ENCODE results near the gene LIN54. TPM values are rescaled to one million over a fixed set of nuclear protein-coding genes. Genes with fewer than 3 reads are reported as not detected.

The LIN54 gene
- total and polyA plus RNA-seq, 2 of the 4 experiments (the other 2 are of a cell fraction) = 5.3 to 26.9 TPM

GRCh38 chr4:83013420-83013867, 2.8 kb upstream of the LIN54 start:
- Histone ChIP-seq H3K9ac (ENCODE audit: low read depth, low read length) (peak overlapping the region; percentile 86), H3K56ac (ENCODE audit: extremely low read depth, insufficient read depth, low read length) (peak overlapping the region; percentile 41), H2AK9ac (replicated peaks; ENCODE audit: low read depth, low read length, poor library complexity) (no peak overlapping the region), H3K14ac (replicated peaks; ENCODE audit: low read depth, low read length) (peak overlapping the region; percentile 74), H3K23ac (ENCODE audit: low read depth, low read length) (peak overlapping the region; percentile 78; the same call in 1 of the 2 replicates), H3K27me3 (ENCODE audit: control insufficient read depth, insufficient read depth, low read length) (no peaks in the 10 kb centered on the region), H3K9me1 (ENCODE audit: insufficient read depth, low read length) (no peaks in the 10 kb centered on the region), H3K4me3 (ENCODE audit: insufficient read depth, low read depth, low read length) (peak overlapping the region; percentile 70), H2BK5ac (ENCODE audit: low read depth, low read length, poor library complexity, severe bottlenecking) (peak overlapping the region; percentile 66), H4K20me1 (ENCODE audit: insufficient read depth, low read length) (no peaks in the 10 kb centered on the region), H3K4me1 (ENCODE audit: control insufficient read depth, insufficient read depth, low read length) (no peaks in the 10 kb centered on the region; the same call in 1 of the 2 replicates), H2BK15ac (ENCODE audit: low read depth, low read length) (peak overlapping the region; percentile 90), H3K9me3 (ENCODE audit: control insufficient read depth, insufficient read depth, low read length) (no peaks in the 10 kb centered on the region), H4K8ac (ENCODE audit: low read depth in 2 of 2, low read length in 2 of 2) (peak overlapping the region; percentile 65 to 92), H3K18ac (ENCODE audit: low read depth, low read length) (peak overlapping the region; percentile 73), H3K36me3 (ENCODE audit: control insufficient read depth, insufficient read depth, low read length) (no peaks in the 10 kb centered on the region), H4K5ac (ENCODE audit: low read depth, low read length) (peak overlapping the region; percentile 87), H3K4ac (ENCODE audit: low read depth, low read length) (peak overlapping the region; percentile 67), H2BK120ac (ENCODE audit: low read depth, low read length) (peak overlapping the region; percentile 29), H2AK5ac (ENCODE audit: low read depth, low read length) (no peak overlapping the region), H4K91ac (ENCODE audit: insufficient read depth, low read depth, low read length) (no peak overlapping the region; the same call in 1 of the 2 replicates), H2AFZ (replicated peaks; ENCODE audit: low read length, poor library complexity) (peak overlapping the region; percentile 86), H2BK20ac (ENCODE audit: low read depth, low read length) (0 out of 2 replicates have a peak overlapping the region, but pooled peaks have one; percentile 30), H3K79me1 (ENCODE audit: low read depth in 1 of 2, low read length in 2 of 2) (peaks cover 0 to 15% of the 10 kb centered on the region in 2 experiments; a peak in 2 of 4 replicates), H3K4me2 (ENCODE audit: low read depth, low read length) (peak overlapping the region; percentile 83), H3K27ac (ENCODE audit: insufficient read depth, low read length) (peak overlapping the region; percentile 39)
- WGBS, 2 experiments (ENCODE audit: extremely low coverage in 2 of 2, insufficient read length in 1 of 2) = no CpG with 5 or more reads among the region's 13 CpGs
- TF ChIP-seq POLR2A (IDR thresholded peaks at IDR 0.05; ENCODE audit: low read depth, low read length) (no peak), SMC3 (IDR thresholded peaks at IDR 0.05; ENCODE audit: low read depth, low read length) (no peak), BHLHE40 (IDR thresholded peaks at IDR 0.05; ENCODE audit: low read depth, low read length) (no peak), CEBPB (IDR thresholded peaks at IDR 0.05; ENCODE audit: low read depth, low read length) (no peak), MAZ (IDR thresholded peaks at IDR 0.05; ENCODE audit: borderline replicate concordance, low read depth, low read length) (no peak), MXI1 (IDR thresholded peaks at IDR 0.05; ENCODE audit: borderline replicate concordance, low read depth, low read length) (no peak), RCOR1 (IDR thresholded peaks at IDR 0.05; ENCODE audit: insufficient replicate concordance, low read length) (no peak), CTCF (conservative IDR thresholded peaks at IDR 0.05; ENCODE audit: low read depth, low read length) (no peak), MAFK (IDR thresholded peaks at IDR 0.05; ENCODE audit: low read depth, low read length) (no peak), USF2 (IDR thresholded peaks at IDR 0.05; ENCODE audit: low read depth, low read length) (no peak), NFE2L2 (IDR thresholded peaks at IDR 0.05; ENCODE audit: low read depth, low read length) (no peak)
- ChIA-PET POLR2A (ENCODE audit: unreplicated experiment) (interaction anchor here (1.2 kb wide), 1 partner anchor 22 kb away, joined by 7 read pairs; the partner anchor contains the start of gene COPS4), CTCF (interaction anchor here (0.9 to 1.0 kb wide), 3 partner anchors 10 to 131 kb away, joined by 3 to 4 read pairs (median 3); no protein-coding TSS in a partner anchor)
- intact Hi-C loops (cut with micrococcal nuclease) (loop anchor here (1.0 to 2.0 kb wide), 3 partner anchors 21 to 551 kb away; partner anchors contain the start of gene COPS4), dilution Hi-C loops (cut with HindIII; ENCODE audit: low sequenced_read_pairs, unreplicated experiment) (no loop called here), in situ Hi-C loops (cut with MboI; ENCODE audit: low sequenced_read_pairs) (no loop called here)
- no peak for ATAC-seq (ENCODE audit: low read depth)
- no peak for DNase-seq
- BruUV-seq (replicated peaks) = no TSS peak

Data from IMR-90 (cell line).